Activated naive CD4-positive, alpha-beta T cell treated with anti-CD3 and anti-CD28 coated beads, Interleukin-2, amount 10 ng/mL, durations not matched to agents 5 hours and 36 hours (primary cell): ENCODE measurements around the gene FOXD4. TPM values are rescaled to one million over a fixed set of nuclear protein-coding genes. Genes with fewer than 3 reads are reported as not detected.

Experiments used
- total RNA-seq, 2 experiments: library from RNA; stranded (reverse); gene quantifications; one replicate each; pipeline ENCODE4 v1.2.3, GENCODE V29; 2021

Gene FOXD4
- total RNA-seq: under 1 TPM in 1 of 2 experiments, not detected in 1; 0.13 TPM

GRCh38 chr9:117995-118467, at the start of gene FOXD4:
TSS of gene FOXD4 (minus strand) at chr9:118417. CDS start at chr9:118119, 298 bp downstream.

Other genes starting within 250 kb of the FOXD4 start
- 10 to 100 TPM; 24.2 to 26.5 TPM for gene WASHC1, start 89.0 kb downstream of the FOXD4 start, total RNA-seq
- 10 to 100 TPM; 23.7 to 29.4 TPM for gene ZNG1A, start 60.6 kb upstream of the FOXD4 start, total RNA-seq
- 100 to 1,000 TPM; 318 TPM for gene DOCK8, start 96.4 kb upstream of the FOXD4 start, total RNA-seq